Breast epithelium (tissue), 4 donors: ENCODE measurements around the gene RNF187. TPM values are rescaled to one million over a fixed set of nuclear protein-coding genes. Genes with fewer than 3 reads are reported as not detected.

ENCODE experiments used
- DNase-seq, 2 donors: peaks; one replicate each; pipeline ENCODE4 v3.0.0-alpha.2; 2019; ENCODE audit warnings: low spot score in 2 of 2
- H3K27ac ChIP-seq, 2 donors: fragments of 200-600 bp; sonication (generic) in 1 of 2; one replicate each; pipeline ENCODE4 v1.5.1; 2016 to 2019; ENCODE audit warnings: mild to moderate bottlenecking in 1 of 2
- H3K27me3 ChIP-seq, 2 donors: fragments of 200-600 bp; sonication (generic) in 1 of 2; one replicate each; pipeline versions ENCODE4 v1.5.1 to v1.6.0; 2017 to 2019; ENCODE audit warnings: control low read depth in 1 of 2, mild to moderate bottlenecking in 1 of 2
- H3K36me3 ChIP-seq: fragments of 200-600 bp; one replicate; pipeline ENCODE4 v1.5.1; 2019
- H3K4me1 ChIP-seq, 2 donors: fragments of 200-600 bp; sonication (generic); one replicate each; pipeline ENCODE4 v1.5.1; 2016 to 2019; ENCODE audit warnings: control low read depth in 1 of 2
- H3K4me3 ChIP-seq, 3 donors: fragments of 200-600 bp; sonication (generic); 1 replicate in 2 of 3; 2 replicates in 1 of 3; pipeline ENCODE4 v1.5.1; 2016 to 2019; ENCODE audit warnings: mild to moderate bottlenecking in 3 of 3, moderate library complexity in 2 of 3
- H3K9me3 ChIP-seq, 2 donors: fragments of 200-600 bp; sonication (generic) in 1 of 2; one replicate each; pipeline ENCODE4 v1.5.1; 2016 to 2019; ENCODE audit warnings: control low read depth in 1 of 2
- CTCF ChIP-seq, 3 donors: fragments of 450-650 bp; IDR thresholded peaks; one replicate each; pipeline ENCODE4 v1.5.1; 2016 to 2017; ENCODE audit warnings: antibody characterized with exemption in 3 of 3, mild to moderate bottlenecking in 3 of 3, moderate library complexity in 3 of 3
- POLR2A ChIP-seq: fragments of 450-650 bp; IDR thresholded peaks from one replicate; pipeline ENCODE4 v1.6.1; 2016; ENCODE audit warnings: antibody characterized with exemption, mild to moderate bottlenecking, moderate library complexity
- POLR2AphosphoS5 ChIP-seq, 3 donors: sonication (generic); formaldehyde crosslinking; IDR thresholded peaks; one replicate each; pipeline ENCODE4 v1.6.1; 2017; ENCODE audit warnings: antibody characterized with exemption in 3 of 3
- intact Hi-C: fragments of 100-400 bp; cut with DNase I; formaldehyde crosslinking; loops from one replicate; pipeline ENCODE4 v1.15.1; 2023; ENCODE audit warnings: low total_unique reads
- total RNA-seq, 3 donors: library from RNA; depleted of rRNA; stranded (reverse); fragments of >200 nt; gene quantifications; one replicate each; pipeline ENCODE4 v1.1.0, GENCODE V29; 2016

The RNF187 gene
- total RNA-seq, 3 donors from 2014 or later: 26.9 to 33.7 (median 33.1) TPM

- Histone ChIP-seq H3K9me3 (no peaks in the 10 kb centered on the region), H3K4me3 (no peak overlapping the region), H3K4me1 (no peaks in the 10 kb centered on the region), H3K27me3 (no peaks in the 10 kb centered on the region), H3K36me3 (no peaks in the 10 kb centered on the region), H3K27ac (no peak overlapping the region)
- no peak for DNase-seq
- no peak for TF ChIP-seq POLR2A
- no peak for TF ChIP-seq POLR2AphosphoS5 (IDR thresholded peaks at IDR 0.05)
- TF ChIP-seq CTCF (IDR thresholded peaks at IDR 0.05): no peak
- intact Hi-C loops: loop anchor here (5.0 kb wide), 1 partner anchor 1240 kb away; no protein-coding TSS in a partner anchor
Measured at GRCh38 chr1:228452194-228453021, 34.8 kb upstream of the RNF187 start.

GRCh38 chr1:228453022-228453560 is 34.1 kb upstream of the RNF187 start:
- Histone ChIP-seq H3K27me3 (no peaks in the 10 kb centered on the region), H3K36me3 (no peaks in the 10 kb centered on the region), H3K4me3 (no peak overlapping the region), H3K4me1 (no peaks in the 10 kb centered on the region), H3K9me3 (no peaks in the 10 kb centered on the region), H3K27ac (no peak overlapping the region)
- no peak for TF ChIP-seq CTCF (IDR thresholded peaks at IDR 0.05)
- TF ChIP-seq POLR2AphosphoS5 (IDR thresholded peaks at IDR 0.05): no peak
- no peak for TF ChIP-seq POLR2A
- intact Hi-C loops: loop anchor here (5.0 kb wide), 1 partner anchor 1239 kb away; no protein-coding TSS in a partner anchor
- DNase-seq: no peak

- no peak overlapping the region for H3K4me3 ChIP-seq
- H3K36me3 ChIP-seq: no peaks in the 10 kb centered on the region
- H3K27me3 ChIP-seq: no peaks in the 10 kb centered on the region
- no peak for DNase-seq
- no peaks in the 10 kb centered on the region for H3K9me3 ChIP-seq
- no peak overlapping the region for H3K27ac ChIP-seq
- no peak for TF ChIP-seq CTCF (IDR thresholded peaks at IDR 0.05)
- TF ChIP-seq POLR2AphosphoS5 (IDR thresholded peaks at IDR 0.05): no peak
- TF ChIP-seq POLR2A: no peak
- intact Hi-C loops: loop anchor here (5.0 kb wide), 1 partner anchor 1239 kb away; no protein-coding TSS in a partner anchor
- H3K4me1 ChIP-seq: no peaks in the 10 kb centered on the region
Measured at GRCh38 chr1:228453614-228454013, 33.6 kb upstream of the RNF187 start.

- no peak for TF ChIP-seq POLR2AphosphoS5 (IDR thresholded peaks at IDR 0.05)
- no peak for TF ChIP-seq POLR2A
- TF ChIP-seq CTCF (IDR thresholded peaks at IDR 0.05): no peak
- Histone ChIP-seq H3K27me3 (no peaks in the 10 kb centered on the region), H3K4me1 (no peaks in the 10 kb centered on the region), H3K36me3 (no peaks in the 10 kb centered on the region), H3K9me3 (no peaks in the 10 kb centered on the region), H3K4me3 (no peak overlapping the region), H3K27ac (no peak overlapping the region)
- DNase-seq: no peak
- intact Hi-C loops: loop anchor here (5.0 kb wide), 1 partner anchor 1238 kb away; no protein-coding TSS in a partner anchor
Measured at GRCh38 chr1:228454238-228454637, 32.9 kb upstream of the RNF187 start.

- intact Hi-C loops: no loop called here
- DNase-seq: no peak
Measured at GRCh38 chr1:228455715-228456114, 31.5 kb upstream of the RNF187 start.

More at GRCh38 chr1:228455715-228456114, 31.5 kb upstream of the RNF187 start:
- Histone ChIP-seq H3K9me3 (no peaks in the 10 kb centered on the region), H3K27ac (no peak overlapping the region), H3K4me3 (no peak overlapping the region), H3K27me3 (no peaks in the 10 kb centered on the region), H3K36me3 (no peaks in the 10 kb centered on the region), H3K4me1 (no peaks in the 10 kb centered on the region)
- no peak for TF ChIP-seq POLR2A
- no peak for TF ChIP-seq CTCF (IDR thresholded peaks at IDR 0.05)
- TF ChIP-seq POLR2AphosphoS5 (IDR thresholded peaks at IDR 0.05): no peak
